ENCODE data around the gene BMP7. TPM values are rescaled to one million over a fixed set of nuclear protein-coding genes. Genes with fewer than 3 reads are reported as not detected.
A peak's percentile ranks its signal among the peaks of the same experiment; 100 is the strongest.

BMP7 gene
- total RNA-seq, 4 donors from 2014 or later, result 19.2 to 39.2 (median 28.2) TPM

- no peak for TF ChIP-seq EP300 (IDR thresholded peaks at IDR 0.05)
- Histone ChIP-seq H3K27ac (no peak overlapping the region), H3K36me3 (no peaks in the 10 kb centered on the region), H3K4me3 (no peak overlapping the region), H3K4me1 (peaks cover 30% of the 10 kb centered on the region), H3K9me3 (no peaks in the 10 kb centered on the region), H3K27me3 (no peaks in the 10 kb centered on the region)
- WGBS, result 89% methylated on average over 4 of the region's 4 CpGs
- DNase-seq (ENCODE audit: low spot score in 2 of 2), result no peak
Measured at GRCh38 chr20:57225197-57225733, 41.2 kb downstream of the BMP7 start.

- DNase-seq (ENCODE audit: low spot score in 2 of 2), result no peak
- Histone ChIP-seq H3K36me3 (no peaks in the 10 kb centered on the region), H3K9me3 (no peaks in the 10 kb centered on the region), H3K4me3 (no peak overlapping the region), H3K27ac (peak overlapping the region; percentile 71), H3K4me1 (peaks cover 30% of the 10 kb centered on the region), H3K27me3 (no peaks in the 10 kb centered on the region)
- TF ChIP-seq CTCF (IDR thresholded peaks at IDR 0.05) (no peak), POLR2AphosphoS5 (IDR thresholded peaks at IDR 0.05) (no peak), POLR2A (IDR thresholded peaks at IDR 0.05) (no peak), EP300 (IDR thresholded peaks at IDR 0.05) (no peak)
- WGBS, result 37% methylated on average over 14 of the region's 19 CpGs
Measured at GRCh38 chr20:57224641-57225138, 41.8 kb downstream of the BMP7 start.

GRCh38 chr20:57223648-57224489 lies 42.6 kb downstream of the BMP7 start:
- H3K4me1 ChIP-seq, result peaks cover 30% of the 10 kb centered on the region
- DNase-seq (ENCODE audit: low spot score in 2 of 2), result peak in 1 of 2 donors; percentile 89
- TF ChIP-seq POLR2AphosphoS5 (IDR thresholded peaks at IDR 0.05) (no peak), POLR2A (IDR thresholded peaks at IDR 0.05) (no peak), EP300 (IDR thresholded peaks at IDR 0.05) (no peak), CTCF (IDR thresholded peaks at IDR 0.05) (no peak)
- no peaks in the 10 kb centered on the region for H3K27me3 ChIP-seq
- no peaks in the 10 kb centered on the region for H3K36me3 ChIP-seq
- no peak overlapping the region for H3K4me3 ChIP-seq
- no peaks in the 10 kb centered on the region for H3K9me3 ChIP-seq
- 59% methylated on average over 7 of the region's 20 CpGs for WGBS
- H3K27ac ChIP-seq, result peak overlapping the region; percentile 71

- no peak overlapping the region for H3K27ac ChIP-seq
- 38% methylated on average over 1 of the region's 1 CpG for WGBS
- peaks cover 30% of the 10 kb centered on the region for H3K4me1 ChIP-seq
- DNase-seq (ENCODE audit: low spot score in 2 of 2), result no peak
- no peaks in the 10 kb centered on the region for H3K27me3 ChIP-seq
- no peak overlapping the region for H3K4me3 ChIP-seq
- TF ChIP-seq CTCF (IDR thresholded peaks at IDR 0.05) (no peak), EP300 (IDR thresholded peaks at IDR 0.05) (no peak), POLR2A (IDR thresholded peaks at IDR 0.05) (no peak), POLR2AphosphoS5 (IDR thresholded peaks at IDR 0.05) (no peak)
- no peaks in the 10 kb centered on the region for H3K36me3 ChIP-seq
- no peaks in the 10 kb centered on the region for H3K9me3 ChIP-seq
Measured at GRCh38 chr20:57222631-57222950, 43.9 kb downstream of the BMP7 start.

GRCh38 chr20:57221916-57222630 lies 44.4 kb downstream of the BMP7 start:
- Histone ChIP-seq H3K27me3 (no peaks in the 10 kb centered on the region), H3K9me3 (no peaks in the 10 kb centered on the region), H3K4me3 (no peak overlapping the region), H3K36me3 (no peaks in the 10 kb centered on the region), H3K4me1 (peaks cover 30% of the 10 kb centered on the region), H3K27ac (no peak overlapping the region)
- DNase-seq (ENCODE audit: low spot score in 2 of 2), result no peak
- no peak for TF ChIP-seq CTCF (IDR thresholded peaks at IDR 0.05)
- no peak for TF ChIP-seq POLR2AphosphoS5 (IDR thresholded peaks at IDR 0.05)
- no peak for TF ChIP-seq EP300 (IDR thresholded peaks at IDR 0.05)
- WGBS, result 81% methylated on average over 19 of the region's 19 CpGs
